OCI-LY3 (cell line): ENCODE data around the gene SMAD7.

Experiments used
- EZH2phosphoT487 ChIP-seq: fragments of 200-600 bp; shearing (Covaris generic); IDR thresholded peaks from 2 replicates; pipeline ENCODE4 v1.6.1; 2018; ENCODE audit warnings: antibody characterized with exemption, mixed run types, low read depth
- TF ChIP-seq, protein P1 (sequence below): fragments of 200-600, 300-600 bp; sonication (generic); IDR thresholded peaks from 2 replicates; pipeline ENCODE4 v1.5.1; 2014; ENCODE audit warnings: antibody characterized with exemption, low read length, low read depth

DNA sequence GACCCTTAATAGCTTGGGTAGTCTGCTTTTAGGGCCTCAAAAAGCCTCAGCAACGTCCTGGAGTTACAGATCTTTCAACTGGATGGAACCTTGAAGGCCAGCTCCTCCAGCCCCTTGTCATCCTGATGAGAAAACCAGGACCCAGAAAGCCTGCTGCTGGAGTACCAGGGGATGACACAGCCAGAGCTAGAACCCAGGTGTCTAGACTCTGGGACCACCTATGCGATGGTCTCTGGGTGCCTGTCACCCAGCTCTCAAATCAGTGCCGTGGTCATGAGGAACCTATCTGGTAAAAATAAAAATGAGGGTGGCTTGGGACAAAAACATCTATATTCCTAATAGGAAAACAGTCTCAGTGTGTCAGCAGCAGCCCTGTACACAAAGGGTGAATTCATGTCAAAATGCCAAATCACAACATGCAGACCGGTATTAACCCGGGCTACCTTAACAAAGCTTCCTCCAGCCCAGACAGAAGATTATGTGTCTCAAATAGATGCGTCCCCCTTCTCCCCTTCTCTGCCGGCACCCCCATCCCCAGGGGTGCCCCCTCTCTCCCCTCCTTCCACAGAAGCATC, 28.5 kb downstream of the SMAD7 start:
- TF ChIP-seq, protein P1, sequence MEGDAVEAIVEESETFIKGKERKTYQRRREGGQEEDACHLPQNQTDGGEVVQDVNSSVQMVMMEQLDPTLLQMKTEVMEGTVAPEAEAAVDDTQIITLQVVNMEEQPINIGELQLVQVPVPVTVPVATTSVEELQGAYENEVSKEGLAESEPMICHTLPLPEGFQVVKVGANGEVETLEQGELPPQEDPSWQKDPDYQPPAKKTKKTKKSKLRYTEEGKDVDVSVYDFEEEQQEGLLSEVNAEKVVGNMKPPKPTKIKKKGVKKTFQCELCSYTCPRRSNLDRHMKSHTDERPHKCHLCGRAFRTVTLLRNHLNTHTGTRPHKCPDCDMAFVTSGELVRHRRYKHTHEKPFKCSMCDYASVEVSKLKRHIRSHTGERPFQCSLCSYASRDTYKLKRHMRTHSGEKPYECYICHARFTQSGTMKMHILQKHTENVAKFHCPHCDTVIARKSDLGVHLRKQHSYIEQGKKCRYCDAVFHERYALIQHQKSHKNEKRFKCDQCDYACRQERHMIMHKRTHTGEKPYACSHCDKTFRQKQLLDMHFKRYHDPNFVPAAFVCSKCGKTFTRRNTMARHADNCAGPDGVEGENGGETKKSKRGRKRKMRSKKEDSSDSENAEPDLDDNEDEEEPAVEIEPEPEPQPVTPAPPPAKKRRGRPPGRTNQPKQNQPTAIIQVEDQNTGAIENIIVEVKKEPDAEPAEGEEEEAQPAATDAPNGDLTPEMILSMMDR = no peak
- TF ChIP-seq EZH2phosphoT487 = no peak
